RKO (cell line): ENCODE data around the gene ZNF469.
A peak's percentile ranks its signal among the peaks of the same experiment; 100 is the strongest.

Experiments
- DNase-seq: peaks from one replicate; pipeline ENCODE4 v3.0.0-alpha.2; 2016; ENCODE audit warnings: low spot score

Gene ZNF469

GRCh38 chr16:88347656-88348376 lies 34.9 kb upstream of the ZNF469 start:
- no peak for DNase-seq

GRCh38 chr16:88348377-88349152 lies 34.2 kb upstream of the ZNF469 start:
- DNase-seq = no peak

- no peak for DNase-seq
These were observed 33.4 kb upstream of the ZNF469 start for GRCh38 chr16:88349153-88349902.

- no peak for DNase-seq
These were observed 32.6 kb upstream of the ZNF469 start for GRCh38 chr16:88349903-88350900.

- no peak for DNase-seq
These were observed 31.8 kb upstream of the ZNF469 start for GRCh38 chr16:88350922-88351321.

GRCh38 chr16:88351491-88352101 lies 31.2 kb upstream of the ZNF469 start:
- DNase-seq = no peak

GRCh38 chr16:88352261-88353200 lies 30.2 kb upstream of the ZNF469 start:
- DNase-seq = peak; percentile 2

GRCh38 chr16:88353232-88353631 lies 29.5 kb upstream of the ZNF469 start:
- DNase-seq = no peak

GRCh38 chr16:88353691-88354090 lies 29.1 kb upstream of the ZNF469 start:
- DNase-seq = no peak

- DNase-seq = no peak
These were observed 28.3 kb upstream of the ZNF469 start for GRCh38 chr16:88354229-88355092.

- no peak for DNase-seq
These were observed 27.7 kb upstream of the ZNF469 start for GRCh38 chr16:88355093-88355388.

- DNase-seq = no peak
These were observed 27.2 kb upstream of the ZNF469 start for GRCh38 chr16:88355389-88356123.

- DNase-seq = no peak
These were observed 26.5 kb upstream of the ZNF469 start for GRCh38 chr16:88356124-88356726.

- DNase-seq = no peak
These were observed 26.0 kb upstream of the ZNF469 start for GRCh38 chr16:88356727-88357199.

GRCh38 chr16:88357317-88358022 lies 25.3 kb upstream of the ZNF469 start:
- no peak for DNase-seq

- no peak for DNase-seq
These were observed 24.7 kb upstream of the ZNF469 start for GRCh38 chr16:88358023-88358420.

GRCh38 chr16:88359008-88359407 lies 23.8 kb upstream of the ZNF469 start:
- no peak for DNase-seq
